ENCODE results near the gene GMPR2. TPM values are rescaled to one million over a fixed set of nuclear protein-coding genes. Genes with fewer than 3 reads are reported as not detected.

The GMPR2 gene
- total and polyA plus RNA-seq, 2 of the 13 experiments (the other 11 are each of a cell fraction or from before 2014, with no cell fraction given): 210 to 273 TPM

DNA sequence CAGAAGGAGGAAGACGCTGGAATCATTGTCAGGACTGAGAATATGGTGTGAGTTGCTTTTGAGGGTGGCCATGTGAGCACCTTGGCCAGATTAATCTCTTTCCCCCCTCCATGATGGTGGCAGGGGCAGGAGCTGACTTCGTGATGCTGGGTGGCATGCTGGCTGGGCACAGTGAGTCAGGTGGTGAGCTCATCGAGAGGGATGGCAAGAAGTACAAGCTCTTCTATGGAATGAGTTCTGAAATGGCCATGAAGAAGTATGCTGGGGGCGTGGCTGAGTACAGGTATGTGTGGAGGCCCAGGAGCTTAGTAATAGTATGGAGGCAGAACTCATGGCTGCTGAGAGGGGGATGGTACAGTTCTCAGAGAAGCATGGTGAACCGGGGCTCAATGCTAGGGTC lies 5.4 kb downstream of the GMPR2 start:
- DNase-seq (ENCODE audit: low spot score) (no peak), ATAC-seq (no peak), FAIRE-seq (no peak)
- 0 out of 2 replicates have a peak, but pooled peaks have one; percentile 23 for TF ChIP-seq ZNF75D (CRISPR knock-in tag; IDR thresholded peaks at IDR 0.05; ENCODE audit: borderline replicate concordance)
- TF ChIP-seq POLR2AphosphoS5 (IDR thresholded peaks at IDR 0.05; ENCODE audit: low read depth, low read length): peak; percentile 45; the same call in 1 of the 2 replicates
- no peak for TF ChIP-seq CHCHD3 (CRISPR knock-in tag; IDR thresholded peaks at IDR 0.05)
- TF ChIP-seq, protein P1, sequence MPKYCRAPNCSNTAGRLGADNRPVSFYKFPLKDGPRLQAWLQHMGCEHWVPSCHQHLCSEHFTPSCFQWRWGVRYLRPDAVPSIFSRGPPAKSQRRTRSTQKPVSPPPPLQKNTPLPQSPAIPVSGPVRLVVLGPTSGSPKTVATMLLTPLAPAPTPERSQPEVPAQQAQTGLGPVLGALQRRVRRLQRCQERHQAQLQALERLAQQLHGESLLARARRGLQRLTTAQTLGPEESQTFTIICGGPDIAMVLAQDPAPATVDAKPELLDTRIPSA (CRISPR knock-in tag; IDR thresholded peaks at IDR 0.05; ENCODE audit: borderline replicate concordance): no peak
- TF ChIP-seq CCAR2 (optimal IDR thresholded peaks at IDR 0.05; ENCODE audit: low read depth, low read length): peak; percentile 28
- peak; percentile 13 for TF ChIP-seq RBM22 (optimal IDR thresholded peaks at IDR 0.05; ENCODE audit: low read length)
- peak; percentile 43; the same call in 1 of the 2 replicates for TF ChIP-seq POLR2G (IDR thresholded peaks at IDR 0.05; ENCODE audit: low read depth, low read length)
- CTCF ChIA-PET (ENCODE audit: low intra/inter-chr PET ratio, low total read pairs): no interaction called here
- BruUV-seq (replicated peaks): no TSS peak
- Histone ChIP-seq H3K4me3 (replicated peaks in 1 of 3; ENCODE audit: insufficient read depth in 1 of 3, low read depth in 2 of 3, low read length in 3 of 3) (no peak overlapping the region), H4K20me1 (ENCODE audit: insufficient read depth, low read length) (0 out of 2 replicates have a peak, but pooled peaks cover 3% of the 10 kb centered on the region), H3K9me3 (ENCODE audit: low read length) (no peaks in the 10 kb centered on the region), H3K36me3 (replicated peaks in 1 of 2; ENCODE audit: control insufficient read depth in 1 of 2, insufficient read depth in 2 of 2, low read length in 2 of 2) (peaks cover 44 to 70% of the 10 kb centered on the region in 2 experiments), H3K4me1 (ENCODE audit: insufficient read depth, low read length) (peaks cover 52% of the 10 kb centered on the region), H3K79me2 (ENCODE audit: insufficient read depth, low read length) (peaks cover 34% of the 10 kb centered on the region), H3K27me3 (ENCODE audit: control insufficient read depth in 1 of 2, insufficient read depth in 2 of 2, low read length in 2 of 2) (no peaks in the 10 kb centered on the region; a peak in 1 of 5 replicates), H2AFZ (ENCODE audit: low read length) (no peak overlapping the region), H3K27ac (ENCODE audit: extremely low read length, insufficient read depth, low read length) (no peak overlapping the region), H3K9ac (ENCODE audit: insufficient read depth, low read depth, low read length) (no peak overlapping the region), H3K4me2 (ENCODE audit: low read depth, low read length) (no peak overlapping the region)
- in situ Hi-C loops (cut with HindIII; ENCODE audit: extremely low pct_ligation_motif_present, low pct_unique_long_range_greater_than_20kb) (no loop called here), intact Hi-C loops (cut with micrococcal nuclease; ENCODE audit: unreplicated experiment) (loop anchor here (10.0 kb wide), 1 partner anchor 1187 kb away; no protein-coding TSS in a partner anchor)
- POLR2A ChIA-PET: interaction anchor here (0.5 to 18.0 kb wide), 12 partner anchors 9 to 124 kb away, joined by 3 to 850 read pairs (median 6); partner anchors contain the start of genes CHMP4A, CIDEB, DCAF11 and DHRS1
- 97% methylated on average over 5 of the region's 5 CpGs for WGBS (ENCODE audit: low lambda C conversion rate)
